CD8-positive, alpha-beta memory T cell (primary cell): ENCODE data around the gene CTTNBP2NL. TPM values are rescaled to one million over a fixed set of nuclear protein-coding genes. Genes with fewer than 3 reads are reported as not detected.

Source experiments
- CTCF ChIA-PET: fragments of 350-600 bp; sonication (Branson Sonifier 250); formaldehyde crosslinking; loops from one replicate; lab custom pipeline; 2021; ENCODE audit warnings: antibody characterized with exemption; lab: Charles Lee
- POLR2A ChIA-PET: fragments of 350-600 bp; sonication (Branson Sonifier 250); formaldehyde crosslinking; loops from one replicate; lab custom pipeline; 2021; ENCODE audit warnings: antibody characterized with exemption; lab: Charles Lee
- DNase-seq, 5 donors: peaks; one replicate each; pipeline versions ENCODE4 v3.0.0 to v3.0.0-alpha.2; 2020 to 2022; ENCODE audit warnings: mixed read lengths in 1 of 5
- H3K27ac ChIP-seq: one replicate; pipeline ENCODE4 v1.7.0; 2013; ENCODE audit warnings: low read depth, mild to moderate bottlenecking, low read length, moderate library complexity
- H3K27me3 ChIP-seq: 2 replicates; pipeline ENCODE4 v1.7.0; 2013; ENCODE audit warnings: low read length, mild to moderate bottlenecking; ENCODE audit not compliant: insufficient read depth, poor library complexity, severe bottlenecking
- H3K36me3 ChIP-seq: 2 replicates; pipeline ENCODE4 v1.7.0; 2013; ENCODE audit warnings: mild to moderate bottlenecking, low read length, moderate library complexity; ENCODE audit not compliant: insufficient read depth
- H3K4me1 ChIP-seq: 2 replicates; pipeline ENCODE4 v1.7.0; 2013; ENCODE audit warnings: mild to moderate bottlenecking, low read length, moderate library complexity; ENCODE audit not compliant: insufficient read depth
- H3K4me3 ChIP-seq: 2 replicates; pipeline ENCODE4 v1.7.0; 2013; ENCODE audit warnings: mild to moderate bottlenecking, low read length
- H3K9me3 ChIP-seq: 2 replicates; pipeline ENCODE4 v1.7.0; 2013; ENCODE audit warnings: mild to moderate bottlenecking, low read length
- H3K27ac Mint-ChIP-seq, 8 donors: one replicate each; pipeline ENCODE4 v1.8.0; 2020 to 2021; ENCODE audit warnings: mixed read lengths in 8 of 8, mild to moderate bottlenecking in 6 of 8, inconsistent platforms in 3 of 8, moderate library complexity in 3 of 8
- H3K27me3 Mint-ChIP-seq, 2 donors: one replicate each; pipeline ENCODE4 v1.8.0; 2020 to 2021; ENCODE audit warnings: mixed read lengths in 2 of 2, mild to moderate bottlenecking in 1 of 2, moderate library complexity in 1 of 2
- H3K36me3 Mint-ChIP-seq, 3 donors: one replicate each; pipeline ENCODE4 v1.8.0; 2020 to 2021; ENCODE audit warnings: mixed read lengths in 3 of 3, inconsistent platforms in 1 of 3, mild to moderate bottlenecking in 1 of 3
- H3K4me1 Mint-ChIP-seq, 3 donors: one replicate each; pipeline ENCODE4 v1.8.0; 2020 to 2021; ENCODE audit warnings: mixed read lengths in 3 of 3, inconsistent platforms in 1 of 3, mild to moderate bottlenecking in 1 of 3
- H3K4me3 Mint-ChIP-seq, 7 donors: one replicate each; pipeline ENCODE4 v1.8.0; 2020 to 2021; ENCODE audit warnings: mixed read lengths in 7 of 7, mild to moderate bottlenecking in 6 of 7, moderate library complexity in 4 of 7, inconsistent platforms in 2 of 7
- H3K9me3 Mint-ChIP-seq, 5 donors: one replicate each; pipeline ENCODE4 v1.8.0; 2020 to 2022; ENCODE audit warnings: mixed read lengths in 5 of 5, mild to moderate bottlenecking in 3 of 5, moderate library complexity in 2 of 5, inconsistent platforms in 1 of 5
- polyA plus RNA-seq: library from polyadenylated mRNA; unstranded; fragments of 300-500 nt; fragmentation: Illumina TruSeq; gene quantifications from one replicate; pipeline ENCODE4 v1.2.3, GENCODE V29; 2021
- total RNA-seq, 2 experiments: library from RNA; stranded (reverse); gene quantifications; one replicate each; pipeline ENCODE4 v1.2.3, GENCODE V29; 2021

CTTNBP2NL gene
- total and polyA plus RNA-seq, 3 experiments from 2014 or later, result 0.07 to 2.5 (median 2.3) TPM

- DNase-seq, result no peak
- CTCF ChIA-PET, result no interaction called here
- Mint-ChIP-seq H3K4me1 (no peaks in the 10 kb centered on the region), H3K9me3 (no peaks in the 10 kb centered on the region), H3K36me3 (no peaks in the 10 kb centered on the region), H3K27me3 (peaks cover 19 to 61% of the 10 kb centered on the region in 2 donors), H3K27ac (no peak overlapping the region), H3K4me3 (no peak overlapping the region)
- no peaks in the 10 kb centered on the region for H3K4me1 ChIP-seq
- H3K36me3 ChIP-seq, result no peaks in the 10 kb centered on the region
- H3K9me3 ChIP-seq, result no peaks in the 10 kb centered on the region
- H3K27me3 ChIP-seq, result peaks cover 9% of the 10 kb centered on the region
- POLR2A ChIA-PET, result no interaction called here
- H3K27ac ChIP-seq, result no peak overlapping the region
- H3K4me3 ChIP-seq, result no peak overlapping the region
Measured at GRCh38 chr1:112375701-112376100, 20.3 kb upstream of the CTTNBP2NL start.

GRCh38 chr1:112380356-112380755 lies 15.7 kb upstream of the CTTNBP2NL start:
- no peak overlapping the region for H3K27ac ChIP-seq
- Mint-ChIP-seq H3K36me3 (no peaks in the 10 kb centered on the region), H3K27me3 (peaks cover 25 to 69% of the 10 kb centered on the region in 2 donors), H3K27ac (no peak overlapping the region), H3K9me3 (no peaks in the 10 kb centered on the region), H3K4me3 (no peak overlapping the region), H3K4me1 (no peaks in the 10 kb centered on the region)
- no peaks in the 10 kb centered on the region for H3K4me1 ChIP-seq
- ChIA-PET POLR2A (no interaction called here), CTCF (interaction anchor here (1.3 to 1.8 kb wide), 2 partner anchors 10 to 11 kb away, joined by 4 to 12 read pairs; no protein-coding TSS in a partner anchor)
- H3K36me3 ChIP-seq, result no peaks in the 10 kb centered on the region
- H3K27me3 ChIP-seq, result peaks cover 17% of the 10 kb centered on the region
- DNase-seq, result no peak
- no peaks in the 10 kb centered on the region for H3K9me3 ChIP-seq
- no peak overlapping the region for H3K4me3 ChIP-seq

GRCh38 chr1:112381324-112382076 lies 14.5 kb upstream of the CTTNBP2NL start:
- ChIA-PET CTCF (interaction anchor here (1.2 to 1.8 kb wide), 3 partner anchors 9 to 12 kb away, joined by 4 to 12 read pairs (median 4); no protein-coding TSS in a partner anchor), POLR2A (no interaction called here)
- Histone ChIP-seq H3K9me3 (no peaks in the 10 kb centered on the region), H3K27me3 (peaks cover 17% of the 10 kb centered on the region), H3K36me3 (no peaks in the 10 kb centered on the region), H3K4me1 (no peaks in the 10 kb centered on the region), H3K4me3 (no peak overlapping the region), H3K27ac (no peak overlapping the region)
- no peak overlapping the region for H3K27ac Mint-ChIP-seq
- no peak overlapping the region for H3K4me3 Mint-ChIP-seq
- DNase-seq, result no peak
- H3K36me3 Mint-ChIP-seq, result no peaks in the 10 kb centered on the region
- H3K4me1 Mint-ChIP-seq, result no peaks in the 10 kb centered on the region
- no peaks in the 10 kb centered on the region for H3K9me3 Mint-ChIP-seq
- H3K27me3 Mint-ChIP-seq, result peaks cover 25 to 62% of the 10 kb centered on the region in 2 donors

GRCh38 chr1:112383759-112384370 lies 12.1 kb upstream of the CTTNBP2NL start:
- ChIA-PET POLR2A (no interaction called here), CTCF (no interaction called here)

GRCh38 chr1:112386024-112386723 lies 9.8 kb upstream of the CTTNBP2NL start:
- H3K4me1 ChIP-seq, result peaks cover 7% of the 10 kb centered on the region
- H3K4me3 Mint-ChIP-seq, result no peak overlapping the region
- H3K4me3 ChIP-seq, result no peak overlapping the region
- no peak overlapping the region for H3K27ac Mint-ChIP-seq
- CTCF ChIA-PET, result interaction anchor here (0.6 to 1.4 kb wide), 3 partner anchors 77 to 626 kb away, joined by 3 to 4 read pairs (median 3); no protein-coding TSS in a partner anchor
- peaks cover 3% of the 10 kb centered on the region for H3K27me3 ChIP-seq
- H3K27me3 Mint-ChIP-seq, result peaks cover 28 to 58% of the 10 kb centered on the region in 2 donors
- POLR2A ChIA-PET, result no interaction called here
- DNase-seq, result no peak
- peaks cover 5 to 6% (median 5%) of the 10 kb centered on the region in 3 donors for H3K4me1 Mint-ChIP-seq
- no peaks in the 10 kb centered on the region for H3K9me3 Mint-ChIP-seq
- H3K36me3 Mint-ChIP-seq, result no peaks in the 10 kb centered on the region
- H3K9me3 ChIP-seq, result no peaks in the 10 kb centered on the region
- no peak overlapping the region for H3K27ac ChIP-seq
- no peaks in the 10 kb centered on the region for H3K36me3 ChIP-seq

More at GRCh38 chr1:112383759-112384370, 12.1 kb upstream of the CTTNBP2NL start:
- Histone ChIP-seq H3K27me3 (peaks cover 13% of the 10 kb centered on the region), H3K4me1 (no peaks in the 10 kb centered on the region), H3K36me3 (no peaks in the 10 kb centered on the region), H3K9me3 (no peaks in the 10 kb centered on the region), H3K27ac (no peak overlapping the region), H3K4me3 (no peak overlapping the region)
- H3K36me3 Mint-ChIP-seq, result no peaks in the 10 kb centered on the region
- peaks cover 20 to 61% of the 10 kb centered on the region in 2 donors for H3K27me3 Mint-ChIP-seq
- H3K9me3 Mint-ChIP-seq, result no peaks in the 10 kb centered on the region
- H3K27ac Mint-ChIP-seq, result no peak overlapping the region
- H3K4me3 Mint-ChIP-seq, result no peak overlapping the region
- no peak for DNase-seq
- no peaks in the 10 kb centered on the region for H3K4me1 Mint-ChIP-seq

- H3K9me3 Mint-ChIP-seq, result no peaks in the 10 kb centered on the region
- Histone ChIP-seq H3K36me3 (no peaks in the 10 kb centered on the region), H3K9me3 (no peaks in the 10 kb centered on the region), H3K4me1 (peaks cover 8% of the 10 kb centered on the region), H3K27me3 (no peaks in the 10 kb centered on the region), H3K4me3 (no peak overlapping the region), H3K27ac (no peak overlapping the region)
- no peak for DNase-seq
- ChIA-PET POLR2A (interaction anchor here (0.6 kb wide), 1 partner anchor 571 kb away, joined by 9 read pairs; no protein-coding TSS in a partner anchor), CTCF (interaction anchor here (0.6 to 1.4 kb wide), 4 partner anchors 17 to 626 kb away, joined by 3 to 4 read pairs (median 3); no protein-coding TSS in a partner anchor)
- H3K4me1 Mint-ChIP-seq, result peaks cover 5 to 6% (median 6%) of the 10 kb centered on the region in 3 donors
- H3K27me3 Mint-ChIP-seq, result peaks cover 28 to 53% of the 10 kb centered on the region in 2 donors
- no peak overlapping the region for H3K27ac Mint-ChIP-seq
- no peaks in the 10 kb centered on the region for H3K36me3 Mint-ChIP-seq
- no peak overlapping the region for H3K4me3 Mint-ChIP-seq
Measured at GRCh38 chr1:112386731-112387346, 9.2 kb upstream of the CTTNBP2NL start.

- Histone ChIP-seq H3K36me3 (no peaks in the 10 kb centered on the region), H3K27ac (no peak overlapping the region), H3K27me3 (no peaks in the 10 kb centered on the region), H3K4me3 (no peak overlapping the region), H3K9me3 (no peaks in the 10 kb centered on the region), H3K4me1 (peaks cover 8% of the 10 kb centered on the region)
- Mint-ChIP-seq H3K4me3 (no peak overlapping the region), H3K27me3 (peaks cover 27 to 56% of the 10 kb centered on the region in 2 donors), H3K9me3 (no peaks in the 10 kb centered on the region), H3K36me3 (no peaks in the 10 kb centered on the region), H3K4me1 (peaks cover 5 to 6% (median 6%) of the 10 kb centered on the region in 3 donors), H3K27ac (no peak overlapping the region)
- POLR2A ChIA-PET, result interaction anchor here (0.6 kb wide), 1 partner anchor 570 kb away, joined by 9 read pairs; no protein-coding TSS in a partner anchor
- CTCF ChIA-PET, result no interaction called here
- DNase-seq, result no peak
Measured at GRCh38 chr1:112387807-112388206, 8.2 kb upstream of the CTTNBP2NL start.
